Measurements from ENCODE around the gene DDX10.

Gene DDX10

DNA sequence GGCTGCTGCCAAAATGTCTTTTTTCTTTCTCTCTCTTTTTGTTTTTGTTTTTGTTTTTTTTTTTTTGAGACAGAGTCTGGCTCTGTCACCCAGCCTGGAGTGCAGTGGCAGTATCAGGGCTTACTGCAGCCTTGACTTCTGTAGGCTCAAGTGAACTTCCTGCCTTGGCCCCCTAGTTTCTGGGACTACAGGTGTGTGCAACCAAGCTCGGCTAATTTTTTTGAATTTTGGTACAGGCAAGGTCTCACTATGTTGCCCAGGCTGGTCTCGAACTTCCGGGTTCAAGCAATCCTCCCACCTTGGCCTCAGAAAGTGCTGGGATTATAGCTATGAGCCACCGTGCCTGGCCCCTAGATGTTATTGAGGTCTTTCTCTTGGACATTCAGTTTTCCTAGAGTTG, 2.2 kb upstream of the DDX10 start:
- DNase-seq, result no peak

DNA sequence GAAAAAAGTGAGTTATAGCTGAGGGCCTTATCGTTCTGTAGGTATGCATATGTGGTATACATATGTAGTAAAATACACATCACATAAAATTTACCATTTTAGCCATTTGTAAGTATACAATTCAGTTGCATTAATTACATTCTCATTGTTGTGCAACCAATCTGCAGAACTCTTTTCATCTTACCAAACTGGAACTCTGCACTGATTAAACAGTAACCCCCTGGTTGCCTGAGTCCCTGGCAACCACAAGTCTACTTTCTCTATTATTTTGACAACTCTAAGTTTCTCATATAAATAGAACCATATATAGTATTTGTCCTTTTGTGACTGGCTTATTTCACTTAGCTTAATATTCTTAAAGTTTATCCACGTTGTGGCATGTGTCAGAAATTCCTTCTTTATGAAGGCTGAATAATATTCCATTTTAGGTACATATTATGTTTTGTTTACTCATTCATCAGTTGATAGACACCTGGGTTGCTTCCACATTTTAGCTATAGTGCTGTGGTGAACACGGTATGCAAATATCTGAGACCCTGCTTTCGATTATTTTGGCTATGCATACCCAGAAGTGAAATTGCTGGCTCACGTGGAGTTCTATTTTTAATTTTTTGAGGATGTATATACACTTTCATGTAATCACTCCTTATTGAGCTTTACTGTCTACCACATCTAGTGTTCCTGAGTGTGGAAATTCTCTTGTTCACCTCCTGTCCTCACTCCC, 1.6 kb upstream of the DDX10 start:
- no peak for DNase-seq

- no peak for DNase-seq
Observed at GRCh38 chr11:108666373-108666772, 1.5 kb downstream of the DDX10 start.

DNA sequence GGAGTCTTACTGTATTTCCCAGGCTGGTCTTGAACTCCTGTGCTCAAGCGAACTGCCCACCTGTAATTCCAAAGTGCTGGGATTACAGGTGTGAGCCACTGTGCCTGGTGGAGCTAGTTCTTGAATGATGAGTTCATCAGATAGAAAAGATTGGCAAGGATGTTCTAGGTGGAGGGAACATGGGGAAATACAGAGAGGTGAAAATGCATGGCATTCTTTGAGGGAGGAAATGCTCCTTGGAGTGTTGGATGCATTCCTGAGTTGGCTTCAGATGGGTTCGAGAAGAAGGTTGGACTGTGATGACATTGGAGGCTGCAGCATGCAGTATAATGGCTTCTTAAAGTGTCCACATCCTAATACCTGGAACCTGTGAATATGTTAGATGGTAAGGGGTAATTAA, 4.4 kb downstream of the DDX10 start:
- no peak for DNase-seq

DNA sequence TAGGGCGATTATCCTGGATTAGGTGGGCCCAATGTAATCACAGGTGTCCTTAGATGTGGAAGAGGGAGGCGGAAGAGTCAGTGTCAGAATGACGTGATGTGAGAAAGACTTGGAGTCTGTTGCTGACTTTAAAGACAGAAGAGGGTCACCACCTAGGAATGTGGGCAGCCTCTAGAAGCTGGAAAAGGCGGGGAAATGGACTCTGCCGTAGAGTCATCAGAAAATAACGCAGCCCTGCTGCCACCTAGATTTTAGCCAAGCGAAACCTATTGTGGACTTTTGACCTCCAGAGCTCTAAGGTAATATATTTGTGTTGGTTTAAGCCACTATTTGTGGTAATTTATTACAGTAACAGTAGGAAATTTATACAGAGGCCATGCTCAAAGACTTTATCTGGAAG, 4.8 kb downstream of the DDX10 start:
- no peak for DNase-seq

- peak; percentile 39 for DNase-seq
Observed at GRCh38 chr11:108670451-108670850, 5.6 kb downstream of the DDX10 start.

GRCh38 chr11:108672113-108672512, 7.2 kb downstream of the DDX10 start:
- DNase-seq, result peak; percentile 69

GRCh38 chr11:108672786-108673185, 7.9 kb downstream of the DDX10 start:
- peak; percentile 79 for DNase-seq

- no peak for DNase-seq
Observed at GRCh38 chr11:108679045-108679444, 14.2 kb downstream of the DDX10 start.

DNA sequence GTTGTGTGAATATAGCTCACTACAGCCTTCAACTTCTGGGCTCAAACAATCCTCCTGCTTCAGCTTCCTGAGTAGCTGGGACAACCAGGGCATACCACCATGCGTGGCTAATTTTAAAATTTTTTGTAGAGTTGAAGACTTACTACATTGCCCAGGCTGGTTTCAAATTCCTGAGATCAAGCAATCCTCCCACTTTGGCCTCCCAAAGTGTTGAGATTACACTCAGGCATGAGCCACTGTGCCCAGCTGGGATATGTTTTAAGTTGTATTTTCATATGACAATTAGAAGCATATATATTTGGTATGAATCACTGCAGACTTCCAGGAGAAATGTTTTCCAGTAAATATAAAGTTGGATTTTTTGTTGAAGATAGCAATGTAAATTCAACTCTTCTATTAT, 15.4 kb downstream of the DDX10 start:
- DNase-seq, result peak; percentile 51

DNA sequence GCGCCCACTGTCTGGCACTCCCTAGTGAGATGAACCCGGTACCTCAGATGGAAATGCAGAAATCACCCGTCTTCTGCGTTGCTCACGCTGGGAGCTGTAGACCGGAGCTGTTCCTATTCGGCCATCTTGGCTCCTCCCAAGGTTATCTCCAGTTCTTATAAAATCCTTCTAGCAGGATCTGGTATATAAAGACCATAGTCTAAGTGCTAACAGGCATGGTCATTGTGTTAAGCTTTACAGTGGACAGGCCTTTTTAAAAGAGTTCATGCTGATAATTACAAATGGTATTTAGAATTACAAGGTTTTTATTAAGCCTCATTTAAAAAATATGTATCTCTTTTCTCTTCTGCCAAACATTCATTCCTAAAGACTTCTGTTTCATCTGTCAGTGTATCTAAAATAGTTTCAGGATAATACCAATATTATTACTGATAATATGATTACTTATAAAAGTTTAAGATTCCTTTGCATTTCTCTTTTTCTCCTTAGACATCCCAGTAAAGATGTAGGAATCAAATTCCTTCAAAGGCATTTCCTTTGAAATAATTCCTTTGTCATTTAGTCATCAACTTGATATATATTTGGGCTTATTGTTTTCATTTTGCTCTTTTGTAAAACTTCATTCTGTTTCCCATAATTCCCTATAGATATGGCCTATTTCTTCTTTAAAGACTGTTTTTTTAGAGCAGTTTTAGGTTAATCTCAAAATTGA, 20.7 kb downstream of the DDX10 start:
- peak; percentile 70 for DNase-seq

DNA sequence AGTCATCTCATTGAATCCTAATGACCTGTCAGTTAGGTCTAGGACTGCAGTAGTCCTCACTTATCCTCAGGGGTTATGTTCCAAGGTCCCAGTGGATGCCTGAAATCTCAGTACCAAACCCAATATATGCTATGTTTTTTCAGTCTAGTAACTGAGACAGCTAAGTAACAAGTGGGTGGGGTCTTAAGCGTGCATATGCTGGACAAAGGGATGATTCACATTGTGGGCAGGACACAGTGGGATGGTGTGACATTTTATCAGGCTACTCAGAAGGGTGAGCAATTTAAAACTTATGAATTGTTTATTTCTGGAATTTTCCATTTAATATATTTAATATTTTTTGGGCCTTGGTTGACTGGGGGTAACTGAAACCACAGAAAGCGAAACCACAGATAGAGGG, 29.0 kb downstream of the DDX10 start:
- peak; percentile 56 for DNase-seq

- DNase-seq, result peak; percentile 86
Observed at GRCh38 chr11:108694846-108695245, 30.0 kb downstream of the DDX10 start.

DNA sequence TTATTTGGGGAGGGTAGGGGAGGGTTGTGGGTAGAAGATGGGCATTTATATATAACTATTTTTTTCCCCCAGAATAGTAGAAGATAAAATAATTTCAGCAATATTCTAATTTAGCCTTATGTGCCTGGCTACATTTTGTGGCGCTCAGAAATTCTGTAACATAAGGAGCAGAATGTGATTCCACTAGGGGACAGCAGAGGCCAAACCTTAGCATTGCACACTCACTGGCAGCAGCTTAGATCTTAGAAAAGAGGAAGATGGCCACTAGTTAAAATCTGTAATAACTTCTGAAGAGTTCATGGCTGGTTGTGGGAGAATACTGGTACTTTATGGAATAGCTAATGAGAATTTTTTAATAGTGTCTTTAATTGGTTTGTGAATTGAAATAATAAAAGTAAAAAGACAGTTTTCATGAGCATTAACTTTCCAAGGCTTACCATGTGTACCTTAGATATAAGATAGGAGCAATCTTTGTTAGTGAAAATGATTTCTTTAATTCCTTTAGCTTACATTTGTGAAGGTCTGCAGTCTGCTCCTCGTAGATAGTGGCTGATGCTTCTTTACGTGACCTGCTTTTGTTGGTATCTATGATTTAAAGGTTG, 33.1 kb downstream of the DDX10 start:
- peak; percentile 78 for DNase-seq

GRCh38 chr11:108698844-108699642, 34.2 kb downstream of the DDX10 start:
- no peak for DNase-seq

- DNase-seq, result no peak
Observed at GRCh38 chr11:108703916-108704315, 39.0 kb downstream of the DDX10 start.

DNA sequence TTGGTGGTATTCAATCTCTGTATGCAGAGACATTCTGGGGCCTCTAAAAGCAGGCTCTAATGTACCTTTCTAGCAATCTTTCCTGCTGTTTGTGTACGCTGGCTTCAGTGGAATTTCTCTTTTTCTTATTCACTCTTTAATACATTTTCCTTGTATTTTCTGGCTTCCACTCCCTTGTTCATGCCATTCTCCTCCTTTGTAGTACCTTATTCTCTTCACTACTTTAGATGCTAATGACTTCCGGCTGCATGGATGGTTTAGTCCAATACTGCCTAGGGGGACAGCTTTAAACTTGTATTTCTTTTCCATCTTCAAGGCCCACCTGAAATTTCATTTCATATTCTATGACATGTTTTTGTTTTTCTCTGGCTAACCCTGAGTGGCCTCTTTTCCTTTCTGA, 40.2 kb downstream of the DDX10 start:
- no peak for DNase-seq

DNA sequence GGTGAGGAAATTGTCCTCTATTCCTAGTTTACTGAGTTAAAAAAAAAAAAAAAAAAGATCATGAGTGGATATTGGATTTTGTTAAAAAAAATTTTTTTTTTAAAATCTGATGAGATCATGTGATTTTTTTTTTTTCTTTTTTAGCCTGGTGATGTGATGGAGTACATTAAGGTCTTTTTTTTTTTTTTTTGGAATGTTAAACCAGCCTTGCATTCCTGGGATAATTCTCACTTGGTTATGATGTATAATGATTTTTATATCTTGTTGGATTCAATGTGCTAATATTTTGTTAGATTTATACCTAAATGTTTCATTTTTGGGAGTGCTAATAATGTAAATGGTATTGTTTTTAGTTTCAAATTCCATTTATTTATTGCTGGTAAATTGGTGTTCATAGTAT, 43.3 kb downstream of the DDX10 start:
- DNase-seq, result no peak

DNA sequence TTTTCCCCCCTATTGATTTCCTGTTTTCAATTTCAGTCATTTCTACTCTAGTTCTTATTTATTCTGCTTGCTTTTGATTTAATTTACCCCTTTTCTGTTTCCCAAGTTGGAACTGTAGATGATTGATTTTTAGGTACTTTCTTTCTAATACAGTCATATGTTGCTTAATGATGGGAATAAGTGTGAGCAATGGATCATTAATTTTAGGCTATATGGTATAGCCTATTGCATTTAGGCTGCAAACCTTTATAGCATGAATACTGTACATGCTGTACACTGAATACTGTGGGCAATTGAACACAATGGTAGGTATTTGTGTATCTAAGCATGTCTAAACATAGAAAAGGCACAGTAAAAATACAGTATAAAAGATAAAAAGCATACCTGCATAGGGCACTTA, 44.9 kb downstream of the DDX10 start:
- DNase-seq, result no peak

- DNase-seq, result peak; percentile 61
Observed at GRCh38 chr11:108713076-108713790, 48.4 kb downstream of the DDX10 start.

GRCh38 chr11:108715239-108715638, 50.4 kb downstream of the DDX10 start:
- no peak for DNase-seq

DNA sequence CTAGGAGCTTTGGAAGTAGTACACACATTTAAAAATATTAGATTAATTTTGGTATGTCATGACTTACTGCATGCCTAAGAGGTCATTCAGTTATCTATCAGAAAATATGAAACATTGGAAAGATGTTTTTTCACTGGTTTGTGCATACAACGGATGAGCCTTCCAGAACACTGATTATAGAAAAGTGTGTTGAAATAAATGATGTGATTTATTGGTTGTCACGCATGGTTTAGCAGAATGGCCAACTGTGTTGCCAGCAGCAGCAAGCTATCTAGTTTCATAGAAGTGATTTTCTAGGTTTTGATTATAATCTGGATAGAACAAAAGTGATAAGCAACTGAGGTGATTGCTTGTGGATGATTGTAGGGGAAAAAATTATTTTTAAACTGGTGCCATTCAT, 53.6 kb downstream of the DDX10 start:
- no peak for DNase-seq
